Effector CD8-positive, alpha-beta T cell (primary cell): ENCODE results near the gene PLEKHH1.
"Not testable (repeated sequence)": the region's sequence is repeated elsewhere in the genome, so short reads cannot be mapped to it uniquely, and the experiment has no call there.

Source experiments
- DNase-seq: peaks from one replicate; lab custom pipeline; 2025; lab: John Stamatoyannopoulos, UW

PLEKHH1 gene

GRCh38 chr14:67622675-67623074, 89.6 kb downstream of the PLEKHH1 start:
- no peak for DNase-seq

GRCh38 chr14:67623114-67623513, 90.0 kb downstream of the PLEKHH1 start:
- no peak for DNase-seq

DNA sequence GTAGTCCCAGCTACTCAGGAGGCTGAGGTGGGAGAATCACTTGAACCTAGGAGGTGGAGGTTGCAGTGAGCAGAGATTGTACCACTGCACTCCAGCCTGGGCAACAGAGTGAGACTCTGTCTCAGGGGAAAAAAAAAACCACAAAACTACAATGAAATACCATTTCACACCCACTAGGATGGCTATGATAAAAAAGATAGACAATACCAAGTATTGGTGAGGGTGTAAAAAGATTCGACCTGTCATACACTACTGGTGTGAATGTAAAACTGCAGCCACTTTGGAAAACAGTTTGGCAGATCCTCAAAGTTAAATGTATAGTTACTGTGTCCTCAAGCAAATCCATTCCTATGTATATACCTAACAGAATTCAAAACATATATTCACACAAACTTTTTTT, 93.0 kb downstream of the PLEKHH1 start:
- DNase-seq = not testable (repeated sequence)

DNA sequence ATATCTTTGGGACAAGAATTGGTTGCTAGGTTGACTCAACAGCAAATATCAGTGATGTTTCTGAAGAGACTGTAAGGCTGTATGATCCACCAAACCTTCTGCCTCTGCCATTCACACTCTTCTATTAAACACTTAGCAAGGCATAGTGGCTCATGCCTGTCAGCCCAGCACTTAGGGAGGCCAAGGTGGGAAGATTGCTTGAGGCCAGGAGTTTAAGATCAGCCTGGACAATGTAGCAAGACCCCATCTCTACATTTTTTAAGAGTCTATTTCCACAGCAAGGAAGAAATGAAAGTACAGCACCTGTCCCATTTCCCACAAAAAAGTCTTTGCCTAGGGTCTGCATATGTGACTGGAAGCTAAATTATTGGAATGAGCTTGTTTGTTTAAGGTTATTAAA, 94.4 kb downstream of the PLEKHH1 start:
- no peak for DNase-seq

DNA sequence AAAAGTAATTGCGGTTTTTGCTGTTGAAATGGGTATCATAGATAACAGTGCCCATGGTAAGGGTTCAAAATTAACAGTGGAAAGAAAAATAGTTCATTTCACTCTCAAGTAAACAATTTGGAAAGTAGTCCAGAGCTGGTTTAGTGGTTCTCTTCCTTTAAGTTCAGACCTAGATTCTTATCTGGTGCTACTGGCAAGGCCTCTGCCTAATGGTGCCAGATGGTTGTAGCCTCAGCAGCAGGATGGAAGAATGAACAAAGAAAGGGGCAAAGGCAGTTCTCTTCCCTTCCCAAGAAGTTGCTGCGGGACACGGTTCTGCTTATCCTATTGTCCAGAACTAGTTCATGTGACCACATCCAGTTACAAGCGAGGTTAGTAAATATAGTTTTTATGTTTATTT, 97.1 kb downstream of the PLEKHH1 start:
- no peak for DNase-seq

GRCh38 chr14:67630938-67631337, 97.8 kb downstream of the PLEKHH1 start:
- DNase-seq = no peak

DNA sequence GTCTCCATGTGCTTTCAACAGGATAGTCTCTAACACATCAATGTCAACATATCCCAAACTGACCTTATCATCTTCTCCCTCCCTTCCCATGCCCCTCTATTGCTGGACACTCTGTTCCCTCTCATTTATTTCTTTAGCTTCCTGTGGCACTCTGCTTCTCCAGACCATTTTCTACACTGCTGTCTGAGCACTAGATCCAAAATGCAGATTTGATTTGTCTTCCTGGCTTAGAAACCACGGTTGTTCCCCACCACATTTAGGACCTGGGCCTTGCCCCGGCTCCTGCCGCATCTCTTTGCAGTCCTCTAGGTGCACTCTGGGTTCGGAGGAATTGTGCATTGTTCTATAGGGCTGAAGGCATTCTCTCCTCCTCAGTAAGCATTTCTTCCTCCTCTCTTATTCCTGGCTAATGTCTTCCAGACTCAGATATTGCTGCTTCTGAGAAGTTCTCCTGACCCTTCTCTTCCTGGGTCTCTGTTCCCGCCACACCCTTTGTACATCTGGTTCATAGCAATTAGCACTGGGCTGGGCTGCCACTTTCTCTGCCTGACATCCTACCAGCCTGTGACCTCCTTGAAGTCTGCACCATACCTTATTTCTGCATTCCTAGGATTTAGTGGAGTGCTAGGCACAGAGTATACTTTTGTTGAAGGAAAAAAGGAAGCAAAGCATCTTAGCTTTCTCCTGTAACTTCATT, 100.5 kb downstream of the PLEKHH1 start:
- DNase-seq = no peak

DNA sequence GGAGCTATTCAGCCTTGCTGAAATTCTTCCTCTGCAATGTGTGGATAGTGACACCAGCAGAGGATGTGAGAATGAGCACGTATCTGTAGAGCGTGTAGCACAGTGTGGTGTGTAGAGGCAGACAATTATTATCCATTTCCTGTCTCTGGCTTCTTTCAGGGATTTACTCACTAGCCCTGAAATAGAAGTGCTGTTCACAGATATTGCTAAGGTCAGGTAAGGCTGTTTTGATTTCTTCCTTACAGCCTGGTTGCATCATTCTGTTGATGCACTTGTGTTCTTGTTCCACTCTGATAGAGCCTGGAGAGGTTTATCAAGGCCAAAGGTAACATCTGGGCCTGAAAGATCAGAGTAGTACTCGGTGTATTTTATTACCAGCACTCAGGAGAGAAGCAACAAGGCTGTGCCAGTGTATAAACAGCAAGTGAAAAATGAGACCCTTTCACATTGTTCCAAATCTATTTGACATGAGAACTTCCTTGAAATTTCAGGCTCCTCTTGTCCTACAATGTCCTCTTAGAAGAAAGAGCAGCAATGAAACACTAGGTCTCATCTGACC, 103.3 kb downstream of the PLEKHH1 start:
- DNase-seq = no peak

GRCh38 chr14:67638642-67639041, 105.6 kb downstream of the PLEKHH1 start:
- no peak for DNase-seq
